GM12878 (cell line): Measurements from ENCODE around the gene PRKCE. TPM values are rescaled to one million over a fixed set of nuclear protein-coding genes. Genes with fewer than 3 reads are reported as not detected.

Source experiments
- ATAC-seq: fragments of 200-7000 bp; cut with Tn5 transposase; 3 replicates; pipeline ENCODE4 v1.9.1; 2020; ENCODE audit warnings: mild to moderate bottlenecking, moderate library complexity
- BruUV-seq: library from RNA; stranded (reverse); fragments of 400-500 nt; replicated peaks from 2 replicates; lab custom pipeline; 2021; lab: Mats Ljungman, UMichigan
- CTCF ChIA-PET: fragments of 300-600 bp; sonication (Branson Sonifier 250); formaldehyde crosslinking; extraction: SDS; loops from one replicate; lab custom pipeline; 2021; ENCODE audit warnings: inconsistent platforms; lab: Yijun Ruan, JAX
- POLR2A ChIA-PET: fragments of 350-600 bp; formaldehyde crosslinking; extraction: SDS; loops from one replicate; lab custom pipeline; 2021; ENCODE audit warnings: inconsistent platforms; lab: Charles Lee
- RAD21 ChIA-PET: fragments of 300-600 bp; sonication (Branson Sonifier 250); formaldehyde crosslinking; loops from one replicate; lab custom pipeline; 2023; ENCODE audit warnings: antibody characterized with exemption; ENCODE audit not compliant: unreplicated experiment; lab: Charles Lee
- SMC1A ChIA-PET: fragments of 300-600 bp; sonication (Branson Sonifier 250); formaldehyde crosslinking; loops from one replicate; lab custom pipeline; 2023; ENCODE audit not compliant: unreplicated experiment, uncharacterized antibody; lab: Charles Lee
- DNase-seq: peaks from one replicate; pipeline ENCODE4 v3.0.0-alpha.2; 2011; ENCODE audit warnings: low read depth, low spot score
- FAIRE-seq: peaks from 3 replicates; lab custom pipeline; 2011; peaks lifted over from hg19 to GRCh38; lab: Jason Lieb, UNC
- H2AFZ ChIP-seq: 2 replicates; pipeline ENCODE4 v1.6.0; 2011; ENCODE audit warnings: low read depth, low read length, control low read depth; ENCODE audit not compliant: control insufficient read depth
- H3K27ac ChIP-seq: 2 replicates; pipeline ENCODE4 v1.5.1; 2011; ENCODE audit warnings: control low read depth; ENCODE audit not compliant: control insufficient read depth, insufficient read depth
- H3K27me3 ChIP-seq, 2 experiments: replicated peaks in 1 of 2; 2 replicates each; pipeline versions ENCODE4 v1.6.0 to v1.6.1; 2011; ENCODE audit warnings: low read length in 1 of 2; ENCODE audit not compliant: control insufficient read depth in 2 of 2, insufficient read depth in 2 of 2
- H3K36me3 ChIP-seq, 2 experiments: 2 replicates each; pipeline ENCODE4 v1.5.1; 2011; ENCODE audit warnings: low read length in 1 of 2; ENCODE audit not compliant: control insufficient read depth in 2 of 2, insufficient read depth in 2 of 2
- H3K4me1 ChIP-seq: 2 replicates; pipeline ENCODE4 v1.6.1; 2011; ENCODE audit warnings: mild to moderate bottlenecking, low read length, moderate library complexity, mixed read lengths; ENCODE audit not compliant: control insufficient read depth, insufficient read depth
- H3K4me2 ChIP-seq: 2 replicates; pipeline ENCODE4 v1.6.0; 2011; ENCODE audit warnings: control low read depth; ENCODE audit not compliant: control insufficient read depth, insufficient read depth
- H3K4me3 ChIP-seq: fragments of 200-600 bp; sonication (generic); 2 replicates; pipeline ENCODE4 v1.5.1; 2016
- H3K79me2 ChIP-seq: 2 replicates; pipeline ENCODE4 v1.6.0; 2011; ENCODE audit warnings: low read length; ENCODE audit not compliant: control insufficient read depth, insufficient read depth
- H3K9ac ChIP-seq: 2 replicates; pipeline ENCODE4 v1.8.0; 2011; ENCODE audit warnings: low read length, control low read depth, mixed read lengths; ENCODE audit not compliant: control insufficient read depth, insufficient read depth
- H3K9me3 ChIP-seq: replicated peaks from 3 replicates; pipeline ENCODE4 v1.5.1; 2011; ENCODE audit warnings: mild to moderate bottlenecking, low read length; ENCODE audit not compliant: control insufficient read depth, insufficient read depth
- H4K20me1 ChIP-seq: 2 replicates; pipeline ENCODE4 v1.6.0; 2011; ENCODE audit not compliant: control insufficient read depth, insufficient read depth
- CHD1 ChIP-seq: IDR thresholded peaks from 2 replicates; pipeline ENCODE4 v1.6.1; 2012; ENCODE audit warnings: low read depth, low read length, improper control_type of control experiment
- ESRRA ChIP-seq: IDR thresholded peaks from 2 replicates; pipeline ENCODE4 v1.6.1; 2012; ENCODE audit warnings: mild to moderate bottlenecking, low read length, improper control_type of control experiment
- FOS ChIP-seq: IDR thresholded peaks from 3 replicates; pipeline ENCODE4 v1.6.1; 2011; ENCODE audit warnings: borderline replicate concordance; ENCODE audit not compliant: insufficient read length; ENCODE audit errors: extremely low read depth
- GABPA ChIP-seq: IDR thresholded peaks from 2 replicates; pipeline ENCODE4 v1.6.1; 2014; ENCODE audit warnings: antibody characterized with exemption, low read depth, mild to moderate bottlenecking, inconsistent platforms
- GATAD2B ChIP-seq: fragments of 450-650 bp; conservative IDR thresholded peaks from 2 replicates; pipeline ENCODE4 v1.6.1; 2017; ENCODE audit warnings: low read depth, mild to moderate bottlenecking, moderate library complexity
- HDAC6 ChIP-seq: fragments of 200-600 bp; sonication (generic); IDR thresholded peaks from one replicate; pipeline ENCODE4 v1.8.0; 2017; ENCODE audit warnings: antibody characterized with exemption; ENCODE audit not compliant: unreplicated experiment
- IRF4 ChIP-seq: IDR thresholded peaks from 2 replicates; pipeline ENCODE4 v1.6.1; 2011; ENCODE audit warnings: low read depth, low read length
- KAT2A ChIP-seq: conservative IDR thresholded peaks from 2 replicates; pipeline ENCODE4 v1.6.1; 2011; ENCODE audit warnings: low read depth, low read length; ENCODE audit not compliant: control insufficient read depth
- MTA3 ChIP-seq: IDR thresholded peaks from 2 replicates; pipeline ENCODE4 v1.6.1; 2012; ENCODE audit warnings: low read length, inconsistent platforms, borderline replicate concordance
- NR2F1 ChIP-seq: fragments of 450-650 bp; conservative IDR thresholded peaks from 2 replicates; pipeline ENCODE4 v1.6.1; 2017; ENCODE audit warnings: mild to moderate bottlenecking
- RAD21 ChIP-seq: IDR thresholded peaks from 2 replicates; pipeline ENCODE4 v1.6.1; 2011; ENCODE audit warnings: mild to moderate bottlenecking, low read depth, low read length, moderate library complexity; ENCODE audit not compliant: insufficient read depth
- RBBP5 ChIP-seq: fragments of 200-600 bp; sonication (generic); conservative IDR thresholded peaks from 2 replicates; pipeline ENCODE4 v1.6.1; 2016
- SIX5 ChIP-seq: IDR thresholded peaks from 2 replicates; pipeline ENCODE4 v1.6.1; 2011; ENCODE audit warnings: mild to moderate bottlenecking, low read depth, low read length, moderate library complexity; ENCODE audit not compliant: severe bottlenecking
- TAF1 ChIP-seq: IDR thresholded peaks from 2 replicates; pipeline ENCODE4 v1.6.1; 2011; ENCODE audit warnings: mild to moderate bottlenecking, low read depth, low read length, borderline replicate concordance
- YY1 ChIP-seq: IDR thresholded peaks from 2 replicates; pipeline ENCODE4 v1.6.1; 2011; ENCODE audit warnings: low read depth, mild to moderate bottlenecking, low read length
- ZNF622 ChIP-seq: fragments of 450-650 bp; IDR thresholded peaks from 2 replicates; pipeline ENCODE4 v1.6.1; 2017; ENCODE audit warnings: mild to moderate bottlenecking, inconsistent platforms
- WGBS: methylation state at CpG from one replicate; pipeline ENCODE4 v1.1.6; 2016; ENCODE audit warnings: low lambda C conversion rate; ENCODE audit not compliant: insufficient replicate concordance, insufficient coverage; ENCODE audit errors: missing lambda C conversion rate; 5-methylcytosine and 5-hydroxymethylcytosine counted together
- in situ Hi-C: fragments of 300-500 bp; cut with MboI; formaldehyde crosslinking; loops from 9 replicates; pipeline ENCODE4 v1.14.3; 2018; ENCODE audit warnings: mixed read lengths
- intact Hi-C: fragments of 100-400 bp; cut with micrococcal nuclease; formaldehyde crosslinking; loops from one replicate; pipeline ENCODE4 v1.14.2; 2022; ENCODE audit not compliant: unreplicated experiment
- polyA plus RNA-seq, 11 experiments: library from polyadenylated mRNA; depleted of rRNA in 4 of 11; unstranded in 6 of 11; stranded (reverse) in 5 of 11; fragments of >200 nt; fragmentation: Nextera tagmentation in 4 of 11; fragmentation: Illumina TruSeq in 1 of 11; extraction: Ambion mirVana in 4 of 11; extraction: Trizol in 1 of 11; gene quantifications; 1 replicate in 1 of 11; 2 replicates in 10 of 11; pipeline versions ENCODE4 v1.2.1 to v1.2.3, GENCODE V29; 2011 to 2016; ENCODE audit warnings: inconsistent platforms in 2 of 11, missing spikeins in 2 of 11, low read depth in 1 of 11
- total RNA-seq, 4 experiments: library from RNA; depleted of rRNA in 3 of 4; stranded (reverse); fragments of >200 nt in 3 of 4; fragmentation: Illumina TruSeq in 1 of 4; extraction: Trizol in 1 of 4; gene quantifications; 2 replicates each; pipeline versions ENCODE4 v1.2.1 to v1.2.3, GENCODE V29; 2013 to 2021
- TF ChIP-seq, protein P1 (sequence below): IDR thresholded peaks from 2 replicates; pipeline ENCODE4 v1.6.1; 2012; ENCODE audit warnings: low read depth, low read length, improper control_type of control experiment
- TF ChIP-seq, protein P2 (sequence below): fragments of 450-650 bp; IDR thresholded peaks from 2 replicates; pipeline ENCODE4 v1.6.1; 2017; ENCODE audit warnings: mild to moderate bottlenecking, moderate library complexity

Gene PRKCE
- total and polyA plus RNA-seq, 10 of the 15 experiments (the other 5 are each of a cell fraction or from before 2014, with no cell fraction given), result 2.6 to 28.2 (median 11.3) TPM

DNA sequence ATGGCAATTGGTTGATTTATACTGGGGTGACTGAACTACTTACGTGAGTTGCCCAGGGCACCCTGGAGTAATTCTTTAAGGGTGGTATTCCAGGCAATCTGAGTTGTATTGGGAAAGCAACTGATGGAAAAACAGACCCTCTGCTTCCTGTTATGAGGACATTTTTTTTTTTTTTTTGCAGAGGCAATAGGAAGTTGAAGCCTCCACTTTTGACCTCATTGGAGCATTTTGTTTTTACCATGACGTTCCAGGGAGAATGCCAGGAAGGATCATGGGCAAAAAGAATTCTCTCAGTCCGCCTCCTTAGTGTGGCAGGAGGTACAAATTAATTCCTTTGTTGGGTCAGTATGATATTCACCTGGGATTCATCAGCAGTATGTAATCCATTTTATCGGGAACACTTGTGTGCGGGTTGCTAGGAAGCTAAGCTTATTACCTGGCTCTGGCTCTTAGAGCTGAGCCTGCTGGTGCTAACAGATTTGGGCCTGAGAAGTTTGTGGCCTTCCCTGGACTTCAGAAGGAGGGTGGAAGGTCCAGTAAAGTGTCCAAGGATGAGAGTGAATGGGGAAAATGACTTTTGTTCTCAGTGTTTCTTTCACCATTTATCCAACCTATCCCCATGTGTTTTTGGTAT is 372.8 kb downstream of the PRKCE start:
- H4K20me1 ChIP-seq, result no peaks in the 10 kb centered on the region
- DNase-seq, result no peak
- no peaks in the 10 kb centered on the region for H3K9me3 ChIP-seq
- H3K9ac ChIP-seq, result no peak overlapping the region
- H3K27ac ChIP-seq, result no peak overlapping the region
- no peak overlapping the region for H2AFZ ChIP-seq
- ChIA-PET RAD21 (no interaction called here), CTCF (interaction anchor here (0.6 to 3.0 kb wide), 2 partner anchors 13 to 1913 kb away, joined by 3 to 8 read pairs; no protein-coding TSS in a partner anchor), SMC1A (interaction anchor here (0.9 kb wide), 1 partner anchor 348 kb away, joined by 4 read pairs; no protein-coding TSS in a partner anchor), POLR2A (no interaction called here)
- H3K36me3 ChIP-seq, result no peaks in the 10 kb centered on the region; a peak in 1 of 4 replicates
- ATAC-seq, result no peak
- no peaks in the 10 kb centered on the region for H3K27me3 ChIP-seq
- BruUV-seq, result no TSS peak
- in situ Hi-C loops (loop anchor here (25.0 kb wide), 1 partner anchor 613 kb away; no protein-coding TSS in a partner anchor), intact Hi-C loops (no loop called here)
- no peaks in the 10 kb centered on the region for H3K4me1 ChIP-seq
- no peak for FAIRE-seq
- no peak overlapping the region for H3K4me2 ChIP-seq
- no peak overlapping the region for H3K4me3 ChIP-seq
- WGBS, result 67% methylated on average over 5 of the region's 5 CpGs
- H3K79me2 ChIP-seq, result no peaks in the 10 kb centered on the region
- TF ChIP-seq FOS, result no peak
- TF ChIP-seq SIX5, result no peak
- TF ChIP-seq NR2F1, result no peak
- TF ChIP-seq GABPA, result no peak
- TF ChIP-seq YY1, result no peak
- TF ChIP-seq, protein P1, sequence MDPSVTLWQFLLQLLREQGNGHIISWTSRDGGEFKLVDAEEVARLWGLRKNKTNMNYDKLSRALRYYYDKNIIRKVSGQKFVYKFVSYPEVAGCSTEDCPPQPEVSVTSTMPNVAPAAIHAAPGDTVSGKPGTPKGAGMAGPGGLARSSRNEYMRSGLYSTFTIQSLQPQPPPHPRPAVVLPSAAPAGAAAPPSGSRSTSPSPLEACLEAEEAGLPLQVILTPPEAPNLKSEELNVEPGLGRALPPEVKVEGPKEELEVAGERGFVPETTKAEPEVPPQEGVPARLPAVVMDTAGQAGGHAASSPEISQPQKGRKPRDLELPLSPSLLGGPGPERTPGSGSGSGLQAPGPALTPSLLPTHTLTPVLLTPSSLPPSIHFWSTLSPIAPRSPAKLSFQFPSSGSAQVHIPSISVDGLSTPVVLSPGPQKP, result no peak
- no peak for TF ChIP-seq ZNF622
- TF ChIP-seq KAT2A, result no peak
- no peak for TF ChIP-seq ESRRA
- no peak for TF ChIP-seq GATAD2B
- TF ChIP-seq IRF4, result no peak
- TF ChIP-seq RBBP5, result no peak
- TF ChIP-seq, protein P2, sequence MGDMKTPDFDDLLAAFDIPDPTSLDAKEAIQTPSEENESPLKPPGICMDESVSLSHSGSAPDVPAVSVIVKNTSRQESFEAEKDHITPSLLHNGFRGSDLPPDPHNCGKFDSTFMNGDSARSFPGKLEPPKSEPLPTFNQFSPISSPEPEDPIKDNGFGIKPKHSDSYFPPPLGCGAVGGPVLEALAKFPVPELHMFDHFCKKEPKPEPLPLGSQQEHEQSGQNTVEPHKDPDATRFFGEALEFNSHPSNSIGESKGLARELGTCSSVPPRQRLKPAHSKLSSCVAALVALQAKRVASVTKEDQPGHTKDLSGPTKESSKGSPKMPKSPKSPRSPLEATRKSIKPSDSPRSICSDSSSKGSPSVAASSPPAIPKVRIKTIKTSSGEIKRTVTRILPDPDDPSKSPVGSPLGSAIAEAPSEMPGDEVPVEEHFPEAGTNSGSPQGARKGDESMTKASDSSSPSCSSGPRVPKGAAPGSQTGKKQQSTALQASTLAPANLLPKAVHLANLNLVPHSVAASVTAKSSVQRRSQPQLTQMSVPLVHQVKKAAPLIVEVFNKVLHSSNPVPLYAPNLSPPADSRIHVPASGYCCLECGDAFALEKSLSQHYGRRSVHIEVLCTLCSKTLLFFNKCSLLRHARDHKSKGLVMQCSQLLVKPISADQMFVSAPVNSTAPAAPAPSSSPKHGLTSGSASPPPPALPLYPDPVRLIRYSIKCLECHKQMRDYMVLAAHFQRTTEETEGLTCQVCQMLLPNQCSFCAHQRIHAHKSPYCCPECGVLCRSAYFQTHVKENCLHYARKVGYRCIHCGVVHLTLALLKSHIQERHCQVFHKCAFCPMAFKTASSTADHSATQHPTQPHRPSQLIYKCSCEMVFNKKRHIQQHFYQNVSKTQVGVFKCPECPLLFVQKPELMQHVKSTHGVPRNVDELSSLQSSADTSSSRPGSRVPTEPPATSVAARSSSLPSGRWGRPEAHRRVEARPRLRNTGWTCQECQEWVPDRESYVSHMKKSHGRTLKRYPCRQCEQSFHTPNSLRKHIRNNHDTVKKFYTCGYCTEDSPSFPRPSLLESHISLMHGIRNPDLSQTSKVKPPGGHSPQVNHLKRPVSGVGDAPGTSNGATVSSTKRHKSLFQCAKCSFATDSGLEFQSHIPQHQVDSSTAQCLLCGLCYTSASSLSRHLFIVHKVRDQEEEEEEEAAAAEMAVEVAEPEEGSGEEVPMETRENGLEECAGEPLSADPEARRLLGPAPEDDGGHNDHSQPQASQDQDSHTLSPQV, result no peak
- TF ChIP-seq MTA3, result no peak
- TF ChIP-seq RAD21, result no peak
- no peak for TF ChIP-seq HDAC6
- TF ChIP-seq TAF1, result no peak
- TF ChIP-seq CHD1, result no peak
